ENCODE results near the gene FLT1. TPM values are rescaled to one million over a fixed set of nuclear protein-coding genes. Genes with fewer than 3 reads are reported as not detected.

Gene FLT1
- total RNA-seq, 1 donor from 2014 or later: 0.60 TPM

DNA sequence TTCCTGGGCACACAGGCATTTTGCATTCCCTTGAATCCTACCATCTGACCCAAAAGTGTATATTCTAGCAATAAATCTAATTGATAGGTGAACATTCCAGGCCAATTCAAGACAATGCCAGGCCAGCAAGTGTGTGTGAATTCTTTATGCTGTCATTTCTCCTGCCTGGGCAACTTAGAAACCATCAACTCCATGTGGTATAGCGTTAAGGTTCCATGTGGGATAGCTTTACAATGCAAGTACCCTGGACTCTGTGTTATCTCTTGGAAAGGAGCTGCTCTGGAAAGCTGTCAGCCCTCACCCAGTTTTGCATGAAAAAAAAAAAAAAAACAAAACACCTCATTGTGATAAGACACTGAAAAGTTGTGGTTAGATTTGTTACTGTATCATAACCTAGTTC is 15.6 kb upstream of the FLT1 start:
- H3K9me3 Mint-ChIP-seq (ENCODE audit: low read depth): no peaks in the 10 kb centered on the region
- DNase-seq (ENCODE audit: low spot score): no peak
- H3K27me3 Mint-ChIP-seq (ENCODE audit: low read depth): peaks cover 19% of the 10 kb centered on the region
- no peak overlapping the region for H3K27ac Mint-ChIP-seq (ENCODE audit: unreplicated experiment)
- H3K36me3 Mint-ChIP-seq (ENCODE audit: low read depth): peaks cover 3% of the 10 kb centered on the region
- no peaks in the 10 kb centered on the region for H3K4me1 Mint-ChIP-seq (ENCODE audit: low read depth)
- H3K4me3 Mint-ChIP-seq (ENCODE audit: unreplicated experiment): no peak overlapping the region
- TF ChIP-seq CTCF (IDR thresholded peaks at IDR 0.05): no peak

DNA sequence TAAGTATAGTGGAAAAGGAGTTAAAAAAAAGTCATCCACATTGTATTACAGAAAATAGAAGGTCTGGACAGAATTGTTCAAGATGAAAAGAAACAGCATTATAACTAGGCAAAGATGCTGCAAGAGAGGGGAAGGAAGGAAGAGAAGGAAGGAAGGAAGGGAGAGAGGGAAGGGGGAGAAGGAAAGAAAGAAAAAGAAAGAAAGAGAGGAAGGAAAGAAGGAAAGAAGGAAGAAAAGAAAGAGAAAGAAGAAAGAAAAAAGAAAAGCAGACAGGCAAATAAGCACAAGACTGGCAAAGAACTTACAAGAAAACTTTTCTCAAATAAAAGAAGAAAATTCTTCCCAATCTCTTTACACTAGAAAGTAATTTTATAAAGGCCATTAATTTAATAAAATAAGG is 15.1 kb upstream of the FLT1 start:
- Mint-ChIP-seq H3K27me3 (ENCODE audit: low read depth) (peaks cover 19% of the 10 kb centered on the region), H3K9me3 (ENCODE audit: low read depth) (no peaks in the 10 kb centered on the region), H3K27ac (ENCODE audit: unreplicated experiment) (no peak overlapping the region), H3K36me3 (ENCODE audit: low read depth) (peaks cover 3% of the 10 kb centered on the region), H3K4me1 (ENCODE audit: low read depth) (no peaks in the 10 kb centered on the region), H3K4me3 (ENCODE audit: unreplicated experiment) (no peak overlapping the region)
- no peak for DNase-seq (ENCODE audit: low spot score)
- no peak for TF ChIP-seq CTCF (IDR thresholded peaks at IDR 0.05)

GRCh38 chr13:28505543-28506135 is 10.7 kb upstream of the FLT1 start:
- Mint-ChIP-seq H3K27me3 (ENCODE audit: low read depth) (peaks cover 7% of the 10 kb centered on the region), H3K9me3 (ENCODE audit: low read depth) (no peaks in the 10 kb centered on the region), H3K4me3 (ENCODE audit: unreplicated experiment) (no peak overlapping the region), H3K36me3 (ENCODE audit: low read depth) (no peaks in the 10 kb centered on the region), H3K4me1 (ENCODE audit: low read depth) (no peaks in the 10 kb centered on the region), H3K27ac (ENCODE audit: unreplicated experiment) (no peak overlapping the region)
- no peak for DNase-seq (ENCODE audit: low spot score)
- TF ChIP-seq CTCF (IDR thresholded peaks at IDR 0.05): no peak

- Mint-ChIP-seq H3K4me3 (ENCODE audit: unreplicated experiment) (no peak overlapping the region), H3K36me3 (ENCODE audit: low read depth) (no peaks in the 10 kb centered on the region), H3K4me1 (ENCODE audit: low read depth) (no peaks in the 10 kb centered on the region), H3K27ac (ENCODE audit: unreplicated experiment) (no peak overlapping the region), H3K27me3 (ENCODE audit: low read depth) (no peaks in the 10 kb centered on the region), H3K9me3 (ENCODE audit: low read depth) (no peaks in the 10 kb centered on the region)
- TF ChIP-seq CTCF (IDR thresholded peaks at IDR 0.05): no peak
- no peak for DNase-seq (ENCODE audit: low spot score)
These were observed 8.4 kb upstream of the FLT1 start for GRCh38 chr13:28503182-28503967.

DNA sequence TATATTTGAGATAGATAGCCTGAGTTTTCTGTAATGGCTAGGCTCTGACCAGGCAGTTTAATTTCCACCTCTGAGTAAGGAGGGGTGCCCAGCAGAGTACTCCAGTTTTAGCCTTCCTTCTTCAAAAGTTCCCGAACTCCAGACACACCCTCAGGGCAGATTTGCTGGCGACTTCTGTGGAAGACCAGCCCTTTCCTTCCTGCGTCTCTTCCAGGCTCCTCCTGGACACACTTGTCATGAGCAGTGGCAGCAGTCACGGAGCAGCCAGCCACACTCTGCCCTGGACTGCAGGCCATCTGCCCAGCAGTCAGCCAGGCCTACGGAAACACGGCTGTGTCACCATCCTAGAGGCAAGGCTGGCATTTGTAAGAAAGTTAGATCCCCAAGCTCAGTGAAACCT is 6.6 kb upstream of the FLT1 start:
- peaks cover 2% of the 10 kb centered on the region for H3K27me3 Mint-ChIP-seq (ENCODE audit: low read depth)
- no peak overlapping the region for H3K27ac Mint-ChIP-seq (ENCODE audit: unreplicated experiment)
- H3K4me1 Mint-ChIP-seq (ENCODE audit: low read depth): no peaks in the 10 kb centered on the region
- no peak overlapping the region for H3K4me3 Mint-ChIP-seq (ENCODE audit: unreplicated experiment)
- TF ChIP-seq CTCF (IDR thresholded peaks at IDR 0.05): no peak
- H3K36me3 Mint-ChIP-seq (ENCODE audit: low read depth): no peaks in the 10 kb centered on the region
- no peak for DNase-seq (ENCODE audit: low spot score)
- no peaks in the 10 kb centered on the region for H3K9me3 Mint-ChIP-seq (ENCODE audit: low read depth)

Measured in chondrocyte (in vitro differentiated cells).